Endothelial cell of umbilical vein (primary cell): ENCODE measurements around the gene GALNT8. TPM values are rescaled to one million over a fixed set of nuclear protein-coding genes. Genes with fewer than 3 reads are reported as not detected.
"Not testable (repeated sequence)": the region's sequence is repeated elsewhere in the genome, so short reads cannot be mapped to it uniquely, and the experiment has no call there.

Source experiments
- BruUV-seq: library from RNA; stranded (reverse); fragments of 400-500 nt; replicated peaks from 2 replicates; lab custom pipeline; 2021; lab: Mats Ljungman, UMichigan
- CTCF ChIA-PET: fragments of 300-600, 350-600 bp; sonication (Branson Sonifier 250); formaldehyde crosslinking; loops from one replicate; lab custom pipeline; 2021; ENCODE audit warnings: antibody characterized with exemption, inconsistent platforms; lab: Charles Lee
- POLR2A ChIA-PET: fragments of 300-600, 350-600 bp; sonication (Branson Sonifier 250); formaldehyde crosslinking; loops from one replicate; lab custom pipeline; 2021; ENCODE audit warnings: antibody characterized with exemption, inconsistent platforms; lab: Charles Lee
- DNase-seq: peaks from one replicate; pipeline ENCODE4 v3.0.0-alpha.2; 2011; ENCODE audit warnings: low read depth, low spot score
- FAIRE-seq: peaks from 2 replicates; lab custom pipeline; 2011; peaks lifted over from hg19 to GRCh38; lab: Jason Lieb, UNC
- H2AFZ ChIP-seq: 2 replicates; pipeline ENCODE4 v1.6.0; 2012; ENCODE audit warnings: low read depth, low read length, control low read depth, inconsistent platforms
- H3K27ac ChIP-seq: 2 replicates; pipeline ENCODE4 v1.5.1; 2011; ENCODE audit warnings: low read depth, mild to moderate bottlenecking, control low read depth, low read length, moderate library complexity; ENCODE audit not compliant: insufficient read depth
- H3K27me3 ChIP-seq, 2 experiments: 2 replicates each; pipeline versions ENCODE4 v1.6.0 to v1.6.1; 2011; ENCODE audit warnings: low read length in 2 of 2, mixed read lengths in 1 of 2; ENCODE audit not compliant: control insufficient read depth in 2 of 2, insufficient read depth in 2 of 2
- H3K36me3 ChIP-seq, 2 experiments: 2 replicates in 1 of 2; 3 replicates in 1 of 2; pipeline ENCODE4 v1.5.1; 2011; ENCODE audit warnings: low read length in 2 of 2, mild to moderate bottlenecking in 1 of 2, moderate library complexity in 1 of 2; ENCODE audit not compliant: control insufficient read depth in 2 of 2, insufficient read depth in 2 of 2; ENCODE audit errors: extremely low read depth in 1 of 2
- H3K4me1 ChIP-seq: 3 replicates; pipeline ENCODE4 v1.5.1; 2011; ENCODE audit warnings: mild to moderate bottlenecking, low read length; ENCODE audit not compliant: control insufficient read depth, insufficient read depth; ENCODE audit errors: extremely low read depth
- H3K4me2 ChIP-seq: 2 replicates; pipeline ENCODE4 v1.6.1; 2011; ENCODE audit warnings: low read length, control low read depth, mixed read lengths; ENCODE audit not compliant: insufficient read depth
- H3K4me3 ChIP-seq, 3 experiments: fragments of 200-600 bp in 1 of 3; sonication (generic), shearing (Covaris generic) in 1 of 3; replicated peaks in 1 of 3; 2 replicates each; pipeline ENCODE4 v1.5.1; 2011 to 2016; ENCODE audit warnings: control low read depth in 3 of 3, low read length in 3 of 3, mild to moderate bottlenecking in 2 of 3, inconsistent platforms in 1 of 3, low read depth in 1 of 3, moderate library complexity in 1 of 3; ENCODE audit not compliant: insufficient read depth in 1 of 3
- H3K79me2 ChIP-seq: 2 replicates; pipeline ENCODE4 v1.6.0; 2012; ENCODE audit warnings: low read length, inconsistent platforms; ENCODE audit not compliant: control insufficient read depth, insufficient read depth
- H3K9ac ChIP-seq: replicated peaks from 2 replicates; pipeline ENCODE3; 2011; ENCODE audit warnings: low read length, control low read depth; ENCODE audit not compliant: insufficient read depth; ENCODE audit errors: extremely low read depth
- H3K9me1 ChIP-seq: replicated peaks from 3 replicates; pipeline ENCODE4 v1.6.0; 2011; ENCODE audit warnings: mild to moderate bottlenecking, low read length; ENCODE audit not compliant: control insufficient read depth, insufficient read depth; ENCODE audit errors: extremely low read depth
- H3K9me3 ChIP-seq: replicated peaks from 2 replicates; pipeline ENCODE4 v1.5.1; 2012; ENCODE audit warnings: low read length, inconsistent platforms; ENCODE audit not compliant: control insufficient read depth, insufficient read depth
- H4K20me1 ChIP-seq: replicated peaks from 2 replicates; pipeline ENCODE3; 2011; ENCODE audit warnings: mild to moderate bottlenecking, low read length; ENCODE audit not compliant: control insufficient read depth, insufficient read depth; ENCODE audit errors: extremely low read depth
- CTCF ChIP-seq, 2 donors: IDR thresholded peaks; 1 replicate in 1 of 2; 2 replicates in 1 of 2; pipeline ENCODE4 v1.5.1; 2011; ENCODE audit warnings: low read length in 2 of 2, mild to moderate bottlenecking in 2 of 2, moderate library complexity in 2 of 2, control low read depth in 1 of 2, inconsistent platforms in 1 of 2, low read depth in 1 of 2; ENCODE audit not compliant: insufficient read depth in 1 of 2; ENCODE audit errors: extremely low read depth in 1 of 2
- EZH2 ChIP-seq: IDR thresholded peaks from 2 replicates; pipeline ENCODE4 v1.6.1; 2012; ENCODE audit warnings: borderline replicate concordance, low read depth, mild to moderate bottlenecking, moderate library complexity, low read length, inconsistent platforms; ENCODE audit not compliant: severe bottlenecking
- FOS ChIP-seq: IDR thresholded peaks from 2 replicates; pipeline ENCODE4 v1.6.1; 2011; ENCODE audit warnings: mild to moderate bottlenecking, low read length, moderate library complexity, borderline replicate concordance; ENCODE audit not compliant: insufficient read depth
- GATA2 ChIP-seq: IDR thresholded peaks from 2 replicates; pipeline ENCODE4 v1.7.0; 2011; ENCODE audit warnings: low read depth, mild to moderate bottlenecking, moderate library complexity, mixed read lengths, low read length; ENCODE audit not compliant: insufficient read length, insufficient read depth
- JUN ChIP-seq: IDR thresholded peaks from 2 replicates; pipeline ENCODE4 v1.6.1; 2011; ENCODE audit warnings: borderline replicate concordance, low read depth; ENCODE audit not compliant: insufficient read length, insufficient read depth
- MAX ChIP-seq: IDR thresholded peaks from 2 replicates; pipeline ENCODE4 v1.6.1; 2011; ENCODE audit not compliant: insufficient read depth, insufficient read length
- MYC ChIP-seq: IDR thresholded peaks from one replicate; pipeline ENCODE4 v1.6.1; 2011; ENCODE audit warnings: mild to moderate bottlenecking, low read depth, low read length
- POLR2A ChIP-seq: IDR thresholded peaks from 2 replicates; pipeline ENCODE4 v1.6.1; 2012; ENCODE audit warnings: low read depth, mild to moderate bottlenecking, control low read depth, low read length
- POLR2AphosphoS5 ChIP-seq: IDR thresholded peaks from 2 replicates; pipeline ENCODE4 v1.6.1; 2012; ENCODE audit warnings: low read depth, mild to moderate bottlenecking, control low read depth, low read length, moderate library complexity; ENCODE audit not compliant: insufficient read depth
- dilution Hi-C: fragments of 300-500 bp; cut with MboI; formaldehyde crosslinking; loops from one replicate; pipeline ENCODE4 v1.15.0; 2019; ENCODE audit warnings: low sequenced_read_pairs; ENCODE audit not compliant: extremely low pct_ligation_motif_present
- intact Hi-C: fragments of 100-400 bp; cut with micrococcal nuclease; formaldehyde crosslinking; loops from one replicate; pipeline ENCODE4 v1.10.0; 2022
- polyA plus RNA-seq, 4 experiments: library from polyadenylated mRNA; depleted of rRNA in 3 of 4; stranded (reverse) in 3 of 4; unstranded in 1 of 4; fragments of >200 nt; gene quantifications; 2 replicates each; pipeline versions ENCODE4 v1.2.1 to v1.2.3, GENCODE V29; 2011 to 2012; ENCODE audit warnings: missing spikeins in 1 of 4
- total RNA-seq: library from RNA; stranded (reverse); gene quantifications from 2 replicates; pipeline ENCODE4 v1.2.3, GENCODE V29; 2021

Gene GALNT8
- total and polyA plus RNA-seq, 2 donors (not counting 3 experiments of a cell fraction or from before 2014, with no cell fraction given) = 0.03 to 0.09 TPM

- H3K4me2 ChIP-seq, H3K9me3 ChIP-seq, intact Hi-C loops, DNase-seq, H3K9ac ChIP-seq, H3K36me3 ChIP-seq, H3K27me3 ChIP-seq, dilution Hi-C loops, H3K4me1 ChIP-seq, H3K79me2 ChIP-seq, H3K9me1 ChIP-seq, H3K27ac ChIP-seq, FAIRE-seq, POLR2A ChIA-PET, CTCF ChIA-PET, H4K20me1 ChIP-seq, H2AFZ ChIP-seq, H3K4me3 ChIP-seq, BruUV-seq: not testable (repeated sequence)
Observed at GRCh38 chr12:4751654-4752053, 31.5 kb downstream of the GALNT8 start.

GRCh38 chr12:4762773-4763172 is 42.6 kb downstream of the GALNT8 start:
- H3K27ac ChIP-seq = no peak overlapping the region
- CTCF ChIA-PET = interaction anchor here (1.2 to 1.4 kb wide), 2 partner anchors 9 to 14 kb away, joined by 3 to 4 read pairs; no protein-coding TSS in a partner anchor
- no peaks in the 10 kb centered on the region for H3K79me2 ChIP-seq
- intact Hi-C loops = no loop called here
- no peaks in the 10 kb centered on the region for H4K20me1 ChIP-seq
- POLR2A ChIA-PET = no interaction called here
- H3K4me3 ChIP-seq = no peak overlapping the region
- no peak for DNase-seq
- H2AFZ ChIP-seq = no peak overlapping the region
- no peaks in the 10 kb centered on the region for H3K9me1 ChIP-seq
- dilution Hi-C loops = no loop called here
- TF ChIP-seq JUN (no peak), GATA2 (no peak), FOS (no peak), POLR2AphosphoS5 (no peak), CTCF (IDR thresholded peaks at IDR 0.05; ENCODE audit: extremely low read depth in 1 of 2, insufficient read depth in 1 of 2, low read depth in 1 of 2, low read length in 2 of 2) (no peak), POLR2A (no peak), EZH2 (no peak), MAX (no peak), MYC (no peak)
- H3K27me3 ChIP-seq = peaks cover 0 to 2% of the 10 kb centered on the region in 2 experiments
- BruUV-seq = no TSS peak
- H3K4me2 ChIP-seq = no peak overlapping the region
- H3K36me3 ChIP-seq = no peaks in the 10 kb centered on the region
- no peaks in the 10 kb centered on the region for H3K9me3 ChIP-seq
- H3K9ac ChIP-seq = no peak overlapping the region
- FAIRE-seq = no peak
- H3K4me1 ChIP-seq = no peaks in the 10 kb centered on the region
